Measurements from ENCODE around the gene MTCH1. TPM values are rescaled to one million over a fixed set of nuclear protein-coding genes. Genes with fewer than 3 reads are reported as not detected.
A peak's percentile ranks its signal among the peaks of the same experiment; 100 is the strongest.

MTCH1 gene
- total and polyA plus RNA-seq, 2 experiments from 2014 or later = 108 to 271 TPM

DNA sequence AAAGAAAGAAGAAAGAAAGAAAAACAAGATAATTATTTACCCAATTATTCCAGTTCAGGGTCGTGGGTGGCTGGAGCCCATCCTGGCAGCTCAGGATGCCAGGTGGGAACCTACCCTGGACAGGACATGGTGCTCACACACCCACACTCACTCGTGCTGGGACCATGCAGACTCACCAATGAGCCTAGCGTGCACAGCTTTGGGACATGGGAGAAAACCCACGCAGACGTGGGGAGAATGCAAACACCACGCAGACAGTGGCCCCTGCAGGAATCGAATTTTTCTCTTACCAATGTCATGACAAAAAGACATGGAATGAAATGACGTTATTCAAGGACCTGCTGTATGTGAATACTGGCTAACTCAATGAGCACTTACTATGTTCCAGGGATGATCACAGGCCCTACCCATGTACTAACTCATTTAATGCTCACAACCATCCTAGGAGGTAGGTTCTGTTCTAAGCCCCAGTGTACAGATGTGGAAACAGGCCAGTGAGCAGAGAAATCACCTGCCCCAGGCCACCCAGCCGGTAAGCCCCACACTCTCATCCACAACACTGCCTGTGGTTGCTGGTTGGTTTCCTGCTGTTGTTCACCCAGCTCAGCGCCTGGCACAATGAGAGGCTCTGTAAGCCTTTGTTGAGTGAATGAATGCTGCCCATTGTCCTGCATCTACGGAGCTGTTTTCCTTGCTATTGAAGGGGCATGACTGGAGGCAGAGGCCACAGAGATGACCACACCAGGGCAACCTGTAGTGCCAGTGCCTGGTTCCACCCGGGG lies 38.2 kb downstream of the MTCH1 start:
- H3K36me3 ChIP-seq (ENCODE audit: insufficient read depth) = no peaks in the 10 kb centered on the region
- H3K27ac ChIP-seq (ENCODE audit: low read depth) = no peak overlapping the region
- ATAC-seq (peak; percentile 73), DNase-seq (ENCODE audit: low spot score) (no peak)
- TF ChIP-seq NANOG (IDR thresholded peaks at IDR 0.05; ENCODE audit: borderline replicate concordance) (no peak), JUNB (IDR thresholded peaks at IDR 0.05; ENCODE audit: unreplicated experiment) (no peak), ZNF331 (CRISPR knock-in tag; IDR thresholded peaks at IDR 0.05; ENCODE audit: low read depth) (no peak), ZNF114 (CRISPR knock-in tag; IDR thresholded peaks at IDR 0.05) (no peak)
- TF ChIP-seq, protein P1, sequence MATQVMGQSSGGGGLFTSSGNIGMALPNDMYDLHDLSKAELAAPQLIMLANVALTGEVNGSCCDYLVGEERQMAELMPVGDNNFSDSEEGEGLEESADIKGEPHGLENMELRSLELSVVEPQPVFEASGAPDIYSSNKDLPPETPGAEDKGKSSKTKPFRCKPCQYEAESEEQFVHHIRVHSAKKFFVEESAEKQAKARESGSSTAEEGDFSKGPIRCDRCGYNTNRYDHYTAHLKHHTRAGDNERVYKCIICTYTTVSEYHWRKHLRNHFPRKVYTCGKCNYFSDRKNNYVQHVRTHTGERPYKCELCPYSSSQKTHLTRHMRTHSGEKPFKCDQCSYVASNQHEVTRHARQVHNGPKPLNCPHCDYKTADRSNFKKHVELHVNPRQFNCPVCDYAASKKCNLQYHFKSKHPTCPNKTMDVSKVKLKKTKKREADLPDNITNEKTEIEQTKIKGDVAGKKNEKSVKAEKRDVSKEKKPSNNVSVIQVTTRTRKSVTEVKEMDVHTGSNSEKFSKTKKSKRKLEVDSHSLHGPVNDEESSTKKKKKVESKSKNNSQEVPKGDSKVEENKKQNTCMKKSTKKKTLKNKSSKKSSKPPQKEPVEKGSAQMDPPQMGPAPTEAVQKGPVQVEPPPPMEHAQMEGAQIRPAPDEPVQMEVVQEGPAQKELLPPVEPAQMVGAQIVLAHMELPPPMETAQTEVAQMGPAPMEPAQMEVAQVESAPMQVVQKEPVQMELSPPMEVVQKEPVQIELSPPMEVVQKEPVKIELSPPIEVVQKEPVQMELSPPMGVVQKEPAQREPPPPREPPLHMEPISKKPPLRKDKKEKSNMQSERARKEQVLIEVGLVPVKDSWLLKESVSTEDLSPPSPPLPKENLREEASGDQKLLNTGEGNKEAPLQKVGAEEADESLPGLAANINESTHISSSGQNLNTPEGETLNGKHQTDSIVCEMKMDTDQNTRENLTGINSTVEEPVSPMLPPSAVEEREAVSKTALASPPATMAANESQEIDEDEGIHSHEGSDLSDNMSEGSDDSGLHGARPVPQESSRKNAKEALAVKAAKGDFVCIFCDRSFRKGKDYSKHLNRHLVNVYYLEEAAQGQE (IDR thresholded peaks at IDR 0.05; ENCODE audit: unreplicated experiment) = no peak
- TF ChIP-seq, protein P2, sequence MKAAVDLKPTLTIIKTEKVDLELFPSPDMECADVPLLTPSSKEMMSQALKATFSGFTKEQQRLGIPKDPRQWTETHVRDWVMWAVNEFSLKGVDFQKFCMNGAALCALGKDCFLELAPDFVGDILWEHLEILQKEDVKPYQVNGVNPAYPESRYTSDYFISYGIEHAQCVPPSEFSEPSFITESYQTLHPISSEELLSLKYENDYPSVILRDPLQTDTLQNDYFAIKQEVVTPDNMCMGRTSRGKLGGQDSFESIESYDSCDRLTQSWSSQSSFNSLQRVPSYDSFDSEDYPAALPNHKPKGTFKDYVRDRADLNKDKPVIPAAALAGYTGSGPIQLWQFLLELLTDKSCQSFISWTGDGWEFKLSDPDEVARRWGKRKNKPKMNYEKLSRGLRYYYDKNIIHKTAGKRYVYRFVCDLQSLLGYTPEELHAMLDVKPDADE (IDR thresholded peaks at IDR 0.05) = no peak
- H3K27me3 ChIP-seq (ENCODE audit: insufficient read depth) = no peaks in the 10 kb centered on the region
- peak overlapping the region; percentile 63; the same call in 1 of the 2 replicates for H2AFZ ChIP-seq
- H3F3A ChIP-seq (replicated peaks; ENCODE audit: low read depth) = 0 out of 2 replicates have a peak, but pooled peaks cover 3% of the 10 kb centered on the region
- H3K4me2 ChIP-seq = no peak overlapping the region
- no peaks in the 10 kb centered on the region for H3K27me3 Mint-ChIP-seq (ENCODE audit: insufficient read depth, low read depth, poor library complexity)
- no peak overlapping the region for H3K4me3 Mint-ChIP-seq
- H3K27ac Mint-ChIP-seq = no peak overlapping the region
- no peaks in the 10 kb centered on the region for H3K9me2 ChIP-seq (ENCODE audit: insufficient read depth)
- H3K36me3 Mint-ChIP-seq (ENCODE audit: low read depth) = no peaks in the 10 kb centered on the region
- no peaks in the 10 kb centered on the region for H4K20me1 ChIP-seq (replicated peaks; ENCODE audit: insufficient read depth)
- no peak overlapping the region for H3K4me3 ChIP-seq
- peaks cover 28% of the 10 kb centered on the region for H3K4me1 ChIP-seq (ENCODE audit: insufficient read depth)
- no peaks in the 10 kb centered on the region for H3K9me3 Mint-ChIP-seq
- H3K4me1 Mint-ChIP-seq = peaks cover 19% of the 10 kb centered on the region
- no peaks in the 10 kb centered on the region for H3K79me2 ChIP-seq (replicated peaks; ENCODE audit: insufficient read depth)

DNA sequence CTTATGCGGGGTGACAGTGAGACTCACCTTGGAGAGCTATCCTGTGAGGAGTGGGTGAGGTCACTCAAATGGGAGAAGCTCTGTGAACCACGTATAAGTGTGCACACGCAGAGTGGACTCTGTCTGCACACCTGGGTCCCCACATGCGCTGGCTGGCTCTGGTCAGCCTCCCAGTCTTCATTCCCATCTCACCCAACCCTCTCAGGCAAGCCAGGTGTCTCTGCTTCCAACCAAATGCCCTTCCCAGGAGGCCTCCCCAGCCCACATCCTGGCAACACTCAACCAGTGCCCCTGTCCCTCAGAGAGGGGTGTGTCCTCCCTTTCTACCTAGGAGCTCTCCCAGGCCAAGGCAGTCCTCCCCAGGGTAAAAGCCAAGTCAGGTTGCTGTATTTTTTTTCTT lies 39.5 kb downstream of the MTCH1 start:
- H3F3A ChIP-seq (replicated peaks; ENCODE audit: low read depth) = 0 out of 2 replicates have a peak, but pooled peaks cover 3% of the 10 kb centered on the region
- Mint-ChIP-seq H3K36me3 (ENCODE audit: low read depth) (no peaks in the 10 kb centered on the region), H3K4me3 (no peak overlapping the region), H3K27ac (no peak overlapping the region), H3K9me3 (peaks cover 3% of the 10 kb centered on the region; the same call in 2 of the 3 replicates), H3K4me1 (peaks cover 19% of the 10 kb centered on the region), H3K27me3 (ENCODE audit: insufficient read depth, low read depth, poor library complexity) (no peaks in the 10 kb centered on the region)
- no peaks in the 10 kb centered on the region for H3K27me3 ChIP-seq (ENCODE audit: insufficient read depth)
- DNase-seq (ENCODE audit: low spot score) = no peak
- no peak overlapping the region for H3K4me2 ChIP-seq
- no peak for ATAC-seq
- H3K4me1 ChIP-seq (ENCODE audit: insufficient read depth) = peaks cover 28% of the 10 kb centered on the region
- H3K4me3 ChIP-seq = no peak overlapping the region
- H2AFZ ChIP-seq = no peak overlapping the region
- H3K27ac ChIP-seq (ENCODE audit: low read depth) = no peak overlapping the region
- no peaks in the 10 kb centered on the region for H4K20me1 ChIP-seq (replicated peaks; ENCODE audit: insufficient read depth)
- H3K9me2 ChIP-seq (ENCODE audit: insufficient read depth) = no peaks in the 10 kb centered on the region
- H3K79me2 ChIP-seq (replicated peaks; ENCODE audit: insufficient read depth) = no peaks in the 10 kb centered on the region
- H3K36me3 ChIP-seq (ENCODE audit: insufficient read depth) = no peaks in the 10 kb centered on the region
- TF ChIP-seq ZNF331 (CRISPR knock-in tag; IDR thresholded peaks at IDR 0.05; ENCODE audit: low read depth) = no peak
- TF ChIP-seq, protein P1 (IDR thresholded peaks at IDR 0.05; ENCODE audit: unreplicated experiment) = no peak
- TF ChIP-seq EZH2 (IDR thresholded peaks at IDR 0.05; ENCODE audit: low read depth, unreplicated experiment) = no peak
- TF ChIP-seq STAT1 (IDR thresholded peaks at IDR 0.05; ENCODE audit: unreplicated experiment) = no peak
- TF ChIP-seq, protein P3, sequence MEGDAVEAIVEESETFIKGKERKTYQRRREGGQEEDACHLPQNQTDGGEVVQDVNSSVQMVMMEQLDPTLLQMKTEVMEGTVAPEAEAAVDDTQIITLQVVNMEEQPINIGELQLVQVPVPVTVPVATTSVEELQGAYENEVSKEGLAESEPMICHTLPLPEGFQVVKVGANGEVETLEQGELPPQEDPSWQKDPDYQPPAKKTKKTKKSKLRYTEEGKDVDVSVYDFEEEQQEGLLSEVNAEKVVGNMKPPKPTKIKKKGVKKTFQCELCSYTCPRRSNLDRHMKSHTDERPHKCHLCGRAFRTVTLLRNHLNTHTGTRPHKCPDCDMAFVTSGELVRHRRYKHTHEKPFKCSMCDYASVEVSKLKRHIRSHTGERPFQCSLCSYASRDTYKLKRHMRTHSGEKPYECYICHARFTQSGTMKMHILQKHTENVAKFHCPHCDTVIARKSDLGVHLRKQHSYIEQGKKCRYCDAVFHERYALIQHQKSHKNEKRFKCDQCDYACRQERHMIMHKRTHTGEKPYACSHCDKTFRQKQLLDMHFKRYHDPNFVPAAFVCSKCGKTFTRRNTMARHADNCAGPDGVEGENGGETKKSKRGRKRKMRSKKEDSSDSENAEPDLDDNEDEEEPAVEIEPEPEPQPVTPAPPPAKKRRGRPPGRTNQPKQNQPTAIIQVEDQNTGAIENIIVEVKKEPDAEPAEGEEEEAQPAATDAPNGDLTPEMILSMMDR (conservative IDR thresholded peaks at IDR 0.05; ENCODE audit: low read depth in 2 of 2) = no peak
- TF ChIP-seq POLR2AphosphoS5 (IDR thresholded peaks at IDR 0.05; ENCODE audit: low read depth) = no peak
- TF ChIP-seq NANOG (IDR thresholded peaks at IDR 0.05; ENCODE audit: borderline replicate concordance) = no peak
- TF ChIP-seq ZNF114 (CRISPR knock-in tag; IDR thresholded peaks at IDR 0.05) = no peak
- TF ChIP-seq CREB1 (CRISPR knock-in tag; IDR thresholded peaks at IDR 0.05; ENCODE audit: low read depth) = no peak
- TF ChIP-seq, protein P2 (IDR thresholded peaks at IDR 0.05) = no peak
